T follicular helper cell (primary cell): Measurements from ENCODE around the gene CLDN16.

Experiments
- DNase-seq: peaks from one replicate; pipeline ENCODE4 v3.0.0-alpha.2; 2020; ENCODE audit warnings: low read depth

Gene CLDN16

DNA sequence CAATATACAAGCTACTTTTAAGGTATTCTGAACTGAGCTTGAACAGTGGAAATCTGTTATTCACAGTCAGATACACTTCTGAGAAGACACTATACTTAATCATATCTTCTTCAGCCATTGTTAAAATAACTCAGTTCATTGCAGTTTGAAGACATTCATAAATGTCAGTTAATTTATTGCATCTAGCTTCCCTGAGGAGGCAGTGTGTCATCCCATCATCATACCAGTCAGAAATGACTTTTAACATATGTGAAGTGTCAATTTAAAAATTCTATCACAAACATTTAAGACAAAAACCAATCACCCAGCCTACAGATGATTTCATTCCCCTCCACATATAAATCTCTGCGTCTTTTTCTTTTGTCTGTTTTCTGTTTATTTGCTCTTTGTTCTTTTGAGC, 54.3 kb downstream of the CLDN16 start:
- DNase-seq, result no peak

DNA sequence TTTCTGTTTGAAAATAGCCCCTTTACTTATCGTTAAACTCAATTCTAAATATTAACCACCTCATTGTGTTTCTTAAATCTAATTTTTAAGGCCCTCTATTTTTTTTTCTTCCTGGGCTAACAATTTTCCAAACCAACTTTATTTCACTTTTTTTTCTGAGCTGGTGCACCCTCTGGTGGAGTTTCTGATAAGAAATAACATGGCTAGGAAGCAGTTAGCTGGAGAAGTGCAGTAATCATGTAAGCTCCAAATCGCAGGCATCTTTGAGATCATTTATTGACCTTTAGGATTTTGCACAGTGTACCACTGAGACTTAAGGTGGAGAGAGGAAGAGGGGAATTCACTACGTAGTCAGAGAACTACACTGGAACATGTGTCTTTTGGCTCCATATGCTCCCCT, 55.3 kb downstream of the CLDN16 start:
- DNase-seq, result no peak

DNA sequence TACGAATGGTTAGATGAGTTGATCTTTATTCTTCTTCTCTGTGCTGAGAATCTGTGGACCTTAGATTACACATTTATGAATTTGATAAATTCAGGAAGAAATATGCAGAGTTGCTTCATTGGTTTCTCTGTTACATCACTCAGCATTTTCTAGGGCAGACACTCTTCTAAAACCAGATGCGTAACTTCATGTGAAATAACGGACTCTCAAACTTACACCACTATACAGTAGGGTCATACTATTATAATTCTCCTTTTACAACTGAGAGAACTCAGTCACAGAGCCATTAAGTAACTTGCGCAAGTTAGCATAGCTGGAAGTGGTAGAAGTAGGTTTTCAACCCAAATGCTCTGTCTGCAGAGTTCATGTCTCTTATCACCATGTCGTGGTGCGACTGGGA, 56.0 kb downstream of the CLDN16 start:
- DNase-seq, result no peak

DNA sequence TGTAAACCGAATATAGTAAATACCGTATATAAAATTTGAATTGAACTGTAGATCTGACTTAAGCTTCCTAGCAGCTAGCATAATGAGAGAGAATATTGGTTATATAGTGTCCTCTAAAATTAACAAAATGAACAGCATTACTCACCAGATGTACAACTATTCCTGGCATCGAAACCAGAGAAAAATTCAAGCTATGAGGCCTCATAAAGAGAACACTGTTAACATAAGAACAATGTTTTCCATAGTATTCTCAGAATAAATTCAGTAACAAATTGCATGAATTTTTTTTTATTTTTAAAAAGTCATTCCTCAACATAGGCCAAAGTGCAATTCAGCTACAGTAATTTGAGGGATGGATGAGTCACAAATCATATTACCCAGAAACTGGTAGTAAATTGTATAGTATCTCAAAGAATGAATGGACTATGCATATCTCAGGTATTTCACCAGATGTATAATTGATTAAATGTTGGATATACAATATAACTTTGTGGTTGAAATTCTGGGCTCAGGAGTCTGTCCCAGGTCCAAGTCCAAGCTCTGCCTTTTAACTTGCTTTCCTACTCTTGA, 56.7 kb downstream of the CLDN16 start:
- no peak for DNase-seq

DNA sequence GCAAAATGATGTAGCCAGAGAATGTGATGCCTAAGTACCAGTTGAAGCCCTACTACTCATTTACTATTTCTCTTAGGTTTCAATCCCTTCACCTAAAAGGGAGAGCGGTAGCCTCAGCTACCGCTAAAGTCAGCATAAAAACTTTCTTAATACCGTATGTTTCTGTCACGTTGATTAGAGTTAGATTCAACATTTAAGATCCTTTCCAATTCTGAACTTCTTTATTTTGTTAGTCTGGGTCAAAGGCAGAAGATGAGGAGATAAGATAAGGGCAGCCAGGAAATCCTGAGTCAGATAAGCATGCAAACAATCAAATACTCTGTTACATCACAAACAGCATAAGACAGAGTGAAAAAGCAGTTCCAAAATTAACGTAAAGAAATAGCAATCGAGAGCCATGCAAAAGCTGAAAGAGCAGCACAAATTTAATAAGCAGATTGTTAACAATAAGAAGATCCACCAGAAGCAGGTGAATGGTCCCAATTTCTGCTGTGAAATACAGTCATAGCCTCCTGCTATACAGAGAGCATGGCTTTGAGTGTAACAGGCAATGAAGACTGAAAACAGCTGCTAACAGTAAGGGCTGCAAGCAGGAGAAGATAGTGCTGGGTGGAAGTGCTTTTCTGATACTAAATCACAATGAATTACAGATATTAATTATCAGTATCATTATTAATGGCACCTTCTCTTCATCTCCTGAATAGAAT, 58.8 kb downstream of the CLDN16 start:
- DNase-seq, result no peak

DNA sequence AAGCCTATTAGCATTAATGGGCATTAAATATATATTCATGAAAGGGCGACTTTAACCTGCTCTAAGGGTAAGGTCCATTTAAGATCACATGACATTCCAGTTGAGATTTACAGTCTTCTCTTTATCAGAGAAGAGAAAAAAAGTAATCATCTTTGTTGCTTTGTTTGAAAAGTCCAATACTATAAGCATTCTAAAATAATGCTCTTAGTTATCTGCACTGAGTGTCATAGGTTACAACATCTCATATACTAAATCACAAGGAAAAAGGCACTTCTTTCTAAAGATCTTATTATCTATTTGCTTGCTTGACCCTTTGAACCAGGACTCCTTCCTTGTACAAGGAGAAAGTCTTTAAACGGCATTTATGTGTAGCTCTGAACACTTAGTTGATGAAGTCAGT, 60.3 kb downstream of the CLDN16 start:
- no peak for DNase-seq

DNA sequence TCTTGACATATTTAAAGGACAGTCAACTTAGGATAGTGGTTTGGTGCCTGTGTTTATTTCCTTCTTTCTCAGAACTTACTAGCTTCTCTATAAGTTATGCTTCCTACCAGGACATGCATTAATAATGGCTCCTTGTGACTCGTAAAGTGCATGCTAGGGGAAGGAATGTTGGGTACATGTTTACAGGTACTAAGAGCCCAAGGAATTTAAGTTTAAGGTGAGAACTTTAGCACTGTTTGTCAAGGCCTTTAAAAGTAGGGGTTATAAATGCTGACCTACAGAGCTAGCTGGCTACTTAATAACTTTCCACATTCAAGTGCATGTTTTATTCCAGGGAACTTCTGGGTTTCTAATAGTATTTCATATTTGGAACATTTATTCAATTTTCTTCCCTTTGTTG, 61.8 kb downstream of the CLDN16 start, which contains the start of gene TMEM207:
Gene TMEM207 (minus strand): TSS at position 101 of the 400 bp plus-strand sequence. CDS start 92 bp downstream, at position 9.
- DNase-seq, result no peak

DNA sequence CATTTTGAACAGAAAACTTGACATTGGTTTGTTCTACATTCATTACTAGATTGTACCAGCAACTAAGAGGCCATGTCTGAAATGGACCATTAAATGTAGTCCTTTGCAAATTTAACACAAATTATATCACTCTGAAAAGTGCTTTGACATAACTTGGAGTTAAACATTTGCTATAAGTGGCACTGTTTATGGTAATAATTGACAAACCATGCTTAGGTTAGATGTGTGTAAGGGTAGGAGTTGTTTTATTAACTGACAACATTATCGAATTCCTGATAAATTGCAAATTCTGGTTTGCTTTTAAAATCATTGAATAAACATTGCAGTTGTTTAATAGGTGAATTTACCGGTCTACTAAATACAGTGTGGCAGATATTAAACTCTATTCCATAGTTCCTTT, 67.9 kb downstream of the CLDN16 start:
- no peak for DNase-seq

DNA sequence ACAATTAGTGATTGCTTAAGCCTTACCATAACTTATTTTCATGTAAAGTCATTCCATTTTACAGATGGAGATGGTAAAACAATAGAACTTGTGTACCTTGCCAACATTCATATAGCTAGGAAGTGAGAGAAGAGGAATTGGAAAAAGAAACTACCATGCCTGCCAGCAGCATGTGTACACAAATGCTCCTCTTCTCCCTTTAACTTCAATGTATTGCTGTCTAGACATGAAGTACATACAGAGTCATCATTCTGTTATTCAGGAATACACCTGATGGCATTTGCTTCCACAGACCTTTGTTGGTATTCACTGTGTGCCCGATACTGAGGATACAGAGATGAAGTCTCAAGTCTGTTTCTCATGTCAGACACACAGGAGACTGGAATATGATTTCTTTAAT, 68.8 kb downstream of the CLDN16 start:
- no peak for DNase-seq

DNA sequence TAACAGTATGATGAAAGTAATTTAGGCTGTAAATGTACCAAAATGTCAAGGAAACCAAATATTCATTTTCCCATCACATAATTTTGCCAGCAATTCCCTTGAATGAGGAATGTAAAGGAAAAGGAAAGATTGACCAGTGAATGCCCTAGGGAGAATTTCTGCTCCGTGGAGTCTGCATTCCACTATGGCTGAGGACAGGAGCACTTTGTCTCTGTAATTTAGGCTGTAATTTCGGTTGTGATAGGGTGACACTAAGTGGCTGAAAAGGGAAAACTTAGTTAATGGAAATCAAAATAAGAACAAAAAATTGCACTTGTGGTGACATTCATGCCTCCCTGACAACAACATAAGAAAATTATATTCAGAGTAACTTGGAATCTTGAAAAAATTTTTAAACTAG, 70.1 kb downstream of the CLDN16 start:
- DNase-seq, result no peak
